ENCODE measurements around the gene MVP. TPM values are rescaled to one million over a fixed set of nuclear protein-coding genes. Genes with fewer than 3 reads are reported as not detected.
"Not testable (repeated sequence)": the region's sequence is repeated elsewhere in the genome, so short reads cannot be mapped to it uniquely, and the experiment has no call there.

Gene MVP
- total RNA-seq, 5 donors from 2014 or later (not counting 1 experiment from before 2014, with no cell fraction given) = 140 to 173 (median 158) TPM

DNA sequence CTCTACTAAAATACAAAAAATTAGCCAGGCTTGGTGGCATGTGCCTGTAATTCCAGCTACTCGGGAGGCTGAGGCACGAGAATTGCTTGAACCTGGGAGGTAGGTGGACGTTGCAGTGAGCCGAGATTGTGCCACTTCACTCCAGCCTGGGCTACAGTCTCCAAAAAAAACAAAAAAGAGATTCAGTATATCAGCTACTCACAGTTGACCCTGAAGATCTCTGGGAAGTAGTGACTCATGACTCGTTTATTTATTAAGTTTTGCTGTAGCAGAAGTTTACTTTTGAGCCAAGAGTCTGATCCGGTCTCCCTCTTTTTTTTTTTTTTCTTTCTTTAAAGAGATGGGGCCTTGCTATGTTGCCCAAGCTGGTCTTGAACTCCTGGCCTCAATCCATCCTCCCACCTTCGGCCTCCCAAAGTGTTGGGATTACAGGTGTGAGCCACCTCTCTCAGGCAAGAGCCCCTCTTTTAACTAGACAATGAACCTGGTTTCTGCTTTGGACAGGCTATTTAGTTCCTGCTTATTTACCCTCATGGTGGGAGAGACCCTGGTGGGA is 4.4 kb downstream of the MVP start:
- ATAC-seq (replicated peaks in 1 of 4) (no peak), DNase-seq (no peak)
- peaks cover 77 to 93% (median 83%) of the 10 kb centered on the region in 3 donors for H3K4me1 Mint-ChIP-seq
- H3K36me3 ChIP-seq (ENCODE audit: control insufficient read depth in 2 of 2, extremely low read depth in 1 of 2, insufficient read depth in 1 of 2, low read length in 1 of 2) = peaks cover 0 to 6% of the 10 kb centered on the region in 2 donors
- H3K27ac Mint-ChIP-seq = peak overlapping the region; percentile 96
- H3K27ac ChIP-seq (ENCODE audit: low read length) = no peak overlapping the region
- H3K36me3 Mint-ChIP-seq = peaks cover 4% of the 10 kb centered on the region
- H3K9me3 Mint-ChIP-seq = no peaks in the 10 kb centered on the region
- H3K9me3 ChIP-seq = no peaks in the 10 kb centered on the region
- no peak overlapping the region for H3K4me3 ChIP-seq (ENCODE audit: control insufficient read depth in 1 of 2, extremely low read depth in 1 of 2, low read length in 1 of 2)
- H3K4me3 Mint-ChIP-seq = peak overlapping the region; percentile 46 to 79 (median 47)
- no peaks in the 10 kb centered on the region for H3K27me3 Mint-ChIP-seq
- no peaks in the 10 kb centered on the region for H3K27me3 ChIP-seq (replicated peaks in 1 of 2; ENCODE audit: control insufficient read depth in 2 of 2, extremely low read depth in 1 of 2, insufficient read depth in 2 of 2, low read length in 1 of 2)
- peaks cover 49 to 96% of the 10 kb centered on the region in 2 experiments for H3K4me1 ChIP-seq (ENCODE audit: control insufficient read depth in 1 of 2, extremely low read depth in 1 of 2, insufficient read depth in 2 of 2, low read length in 2 of 2)
- ChIA-PET CTCF (no interaction called here), POLR2A (interaction anchor here in 1 of 2 donors (0.7 kb wide), 1 partner anchor 92 kb away, joined by 5 read pairs; no protein-coding TSS in a partner anchor)
- 100% methylated on average over 1 of the region's 7 CpGs for WGBS (ENCODE audit: insufficient coverage)

DNA sequence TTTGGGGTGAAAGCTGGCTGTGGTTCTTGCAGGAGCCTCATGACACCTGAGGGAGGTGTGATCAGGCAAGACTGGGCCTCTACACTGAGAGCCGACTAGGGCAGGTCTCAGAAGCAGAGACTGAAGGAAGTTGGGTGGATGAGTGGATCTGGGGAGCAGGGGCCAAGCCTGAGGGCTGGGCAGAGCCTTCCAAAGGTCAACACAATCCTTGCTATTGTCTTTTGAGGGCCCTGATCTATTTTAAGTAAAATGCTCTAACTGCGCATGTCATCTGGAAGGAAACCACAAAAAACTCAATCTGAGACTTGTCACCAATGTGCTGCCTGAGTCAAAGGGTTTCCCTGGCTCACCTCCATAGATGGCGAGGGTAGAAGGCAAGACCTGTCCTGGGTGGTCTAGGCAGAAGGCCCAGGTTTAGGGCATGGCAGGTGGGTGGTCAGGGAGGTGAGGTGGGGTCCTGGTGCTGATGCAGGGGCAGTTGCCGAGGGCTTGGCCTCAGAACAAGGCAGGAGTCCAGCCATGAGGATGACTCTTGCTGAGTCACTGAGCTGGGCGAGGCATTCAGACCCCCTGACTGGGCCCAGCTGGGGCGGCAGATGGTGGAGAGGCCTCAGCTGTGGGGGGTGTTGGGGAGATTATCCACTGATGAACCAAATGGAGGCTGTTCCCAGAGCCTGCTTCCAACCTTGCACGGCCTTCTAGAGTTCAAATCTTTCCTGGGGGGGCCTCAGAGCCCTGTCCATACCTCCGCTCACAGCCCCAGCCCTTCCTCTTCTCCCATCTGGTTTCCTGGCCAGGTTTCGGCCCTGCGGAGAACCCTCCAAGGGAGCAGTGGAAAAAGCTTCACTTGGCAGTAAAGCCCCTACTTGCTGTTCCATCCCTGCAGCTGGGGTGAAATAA is 5.1 kb downstream of the MVP start:
- Mint-ChIP-seq H3K4me1 (peaks cover 71 to 94% (median 85%) of the 10 kb centered on the region in 3 donors), H3K4me3 (peak overlapping the region; percentile 46 to 79 (median 47)), H3K36me3 (no peaks in the 10 kb centered on the region), H3K27me3 (no peaks in the 10 kb centered on the region), H3K27ac (peak overlapping the region; percentile 96), H3K9me3 (no peaks in the 10 kb centered on the region)
- ChIA-PET CTCF (interaction anchor here in 1 of 2 donors (0.7 to 2.3 kb wide), 2 partner anchors 8 to 23 kb away, joined by 3 to 7 read pairs; no protein-coding TSS in a partner anchor), POLR2A (no interaction called here)
- H3K4me3 ChIP-seq (ENCODE audit: control insufficient read depth in 1 of 2, extremely low read depth in 1 of 2, low read length in 1 of 2) = no peak overlapping the region
- H3K36me3 ChIP-seq (ENCODE audit: control insufficient read depth in 2 of 2, extremely low read depth in 1 of 2, insufficient read depth in 1 of 2, low read length in 1 of 2) = peaks cover 0 to 11% of the 10 kb centered on the region in 2 donors
- no peaks in the 10 kb centered on the region for H3K9me3 ChIP-seq
- peaks cover 45 to 97% of the 10 kb centered on the region in 2 experiments for H3K4me1 ChIP-seq (ENCODE audit: control insufficient read depth in 1 of 2, extremely low read depth in 1 of 2, insufficient read depth in 2 of 2, low read length in 2 of 2)
- DNase-seq = peak in 4 of 35 experiments; percentile 22 to 55 (median 30)
- ATAC-seq (replicated peaks in 1 of 4) = peak in 3 of 4 experiments; percentile 22 to 25 (median 24)
- peak overlapping the region; percentile 46 for H3K27ac ChIP-seq (ENCODE audit: low read length)
- H3K27me3 ChIP-seq (replicated peaks in 1 of 2; ENCODE audit: control insufficient read depth in 2 of 2, extremely low read depth in 1 of 2, insufficient read depth in 2 of 2, low read length in 1 of 2) = no peaks in the 10 kb centered on the region
- 53% methylated on average over 7 of the region's 10 CpGs for WGBS (ENCODE audit: insufficient coverage)

DNA sequence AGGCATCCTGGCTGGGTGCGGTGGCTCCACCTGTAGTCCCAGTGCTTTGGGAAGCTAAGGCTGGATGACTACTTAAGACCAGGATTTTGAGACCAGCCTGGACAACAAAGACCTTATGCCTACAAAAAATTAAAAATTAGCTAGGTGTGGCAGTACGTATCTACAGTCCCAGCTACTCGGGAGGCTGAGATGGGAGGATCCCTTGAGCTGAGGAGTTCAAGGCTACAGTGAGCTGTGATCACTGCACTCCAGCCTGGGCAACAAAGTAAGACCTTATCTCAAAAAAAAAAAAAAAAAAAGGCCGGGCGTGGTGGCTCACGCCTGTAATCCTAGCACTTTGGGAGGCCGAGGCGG is 6.1 kb downstream of the MVP start:
- no peaks in the 10 kb centered on the region for H3K9me3 ChIP-seq
- DNase-seq = no peak
- no peaks in the 10 kb centered on the region for H3K27me3 ChIP-seq (replicated peaks in 1 of 2; ENCODE audit: control insufficient read depth in 2 of 2, extremely low read depth in 1 of 2, insufficient read depth in 2 of 2, low read length in 1 of 2)
- H3K4me1 Mint-ChIP-seq = peaks cover 70 to 92% (median 85%) of the 10 kb centered on the region in 3 donors
- ATAC-seq (replicated peaks in 1 of 4) = no peak
- no peak overlapping the region for H3K4me3 ChIP-seq (ENCODE audit: control insufficient read depth in 1 of 2, extremely low read depth in 1 of 2, low read length in 1 of 2)
- no peaks in the 10 kb centered on the region for H3K27me3 Mint-ChIP-seq
- H3K27ac Mint-ChIP-seq = peak overlapping the region; percentile 96
- ChIA-PET POLR2A (interaction anchor here (0.6 to 1.0 kb wide), 2 partner anchors 19 to 104 kb away, joined by 3 to 10 read pairs; no protein-coding TSS in a partner anchor), CTCF (interaction anchor here (0.7 to 2.5 kb wide), 6 partner anchors 9 to 22 kb away, joined by 3 to 7 read pairs (median 6); partner anchors contain the start of gene PAGR1 (in 1 of the 2))
- H3K4me3 Mint-ChIP-seq = peak overlapping the region; percentile 68 to 79 (median 76)
- H3K9me3 Mint-ChIP-seq = no peaks in the 10 kb centered on the region
- peaks cover 42 to 94% of the 10 kb centered on the region in 2 experiments for H3K4me1 ChIP-seq (ENCODE audit: control insufficient read depth in 1 of 2, extremely low read depth in 1 of 2, insufficient read depth in 2 of 2, low read length in 2 of 2)
- H3K27ac ChIP-seq (ENCODE audit: low read length) = peak overlapping the region; percentile 46
- WGBS (ENCODE audit: insufficient coverage) = no CpG with 5 or more reads among the region's 8 CpGs
- no peaks in the 10 kb centered on the region for H3K36me3 Mint-ChIP-seq
- H3K36me3 ChIP-seq (ENCODE audit: control insufficient read depth in 2 of 2, extremely low read depth in 1 of 2, insufficient read depth in 1 of 2, low read length in 1 of 2) = peaks cover under 1 to 21% of the 10 kb centered on the region in 2 donors

DNA sequence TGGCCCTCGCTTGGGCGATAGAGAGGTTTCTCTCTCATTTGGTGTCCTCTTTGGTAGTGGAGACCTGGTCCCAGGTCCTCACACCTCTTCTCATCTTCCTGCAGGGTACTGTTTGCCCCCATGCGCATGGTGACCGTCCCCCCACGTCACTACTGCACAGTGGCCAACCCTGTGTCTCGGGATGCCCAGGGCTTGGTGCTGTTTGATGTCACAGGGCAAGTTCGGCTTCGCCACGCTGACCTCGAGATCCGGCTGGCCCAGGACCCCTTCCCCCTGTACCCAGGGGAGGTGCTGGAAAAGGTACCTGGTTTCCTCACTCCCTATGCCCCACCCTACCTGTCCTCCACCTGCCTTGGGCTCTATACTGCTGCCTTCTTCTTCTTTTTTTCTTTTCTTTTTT is 10.5 kb downstream of the MVP start:
- POLR2A ChIA-PET = no interaction called here
- H3K9me3 Mint-ChIP-seq = no peaks in the 10 kb centered on the region
- H3K9me3 ChIP-seq = no peaks in the 10 kb centered on the region
- peaks cover 37 to 54% (median 51%) of the 10 kb centered on the region in 3 donors for H3K4me1 Mint-ChIP-seq
- peak overlapping the region in 1 of 2 donors; percentile 16 for H3K27ac Mint-ChIP-seq
- 91% methylated on average over 5 of the region's 11 CpGs for WGBS (ENCODE audit: insufficient coverage)
- peaks cover 20 to 52% of the 10 kb centered on the region in 2 experiments for H3K4me1 ChIP-seq (ENCODE audit: control insufficient read depth in 1 of 2, extremely low read depth in 1 of 2, insufficient read depth in 2 of 2, low read length in 2 of 2)
- CTCF ChIA-PET = no interaction called here
- peaks cover 16% of the 10 kb centered on the region for H3K36me3 Mint-ChIP-seq
- H3K27me3 ChIP-seq (replicated peaks in 1 of 2; ENCODE audit: control insufficient read depth in 2 of 2, extremely low read depth in 1 of 2, insufficient read depth in 2 of 2, low read length in 1 of 2) = no peaks in the 10 kb centered on the region
- no peaks in the 10 kb centered on the region for H3K27me3 Mint-ChIP-seq
- DNase-seq (no peak), ATAC-seq (replicated peaks in 1 of 4) (no peak)
- peaks cover 4 to 53% of the 10 kb centered on the region in 2 donors for H3K36me3 ChIP-seq (ENCODE audit: control insufficient read depth in 2 of 2, extremely low read depth in 1 of 2, insufficient read depth in 1 of 2, low read length in 1 of 2)
- H3K4me3 Mint-ChIP-seq = no peak overlapping the region
- H3K27ac ChIP-seq (ENCODE audit: low read length) = no peak overlapping the region
- no peak overlapping the region for H3K4me3 ChIP-seq (ENCODE audit: control insufficient read depth in 1 of 2, extremely low read depth in 1 of 2, low read length in 1 of 2)

DNA sequence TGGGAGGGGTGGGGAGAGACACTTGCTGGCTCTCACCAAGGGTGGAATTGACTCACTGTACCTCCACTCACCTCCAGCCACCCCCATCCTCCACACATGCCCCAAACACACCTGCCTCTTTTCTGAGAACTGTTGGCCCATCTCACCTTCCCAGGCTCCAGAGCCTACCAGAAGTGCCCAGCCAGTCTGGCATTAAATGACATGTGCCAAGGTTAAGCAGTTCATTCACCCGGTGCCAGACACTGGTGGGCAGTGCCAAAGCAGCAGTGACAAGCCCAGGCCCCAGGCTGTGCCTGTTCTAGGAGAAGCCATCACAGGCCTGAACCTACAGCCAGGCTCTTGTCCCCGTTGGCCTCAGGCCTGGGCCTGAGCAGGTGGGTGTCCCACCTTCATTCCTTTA is 11.2 kb downstream of the MVP start:
- DNase-seq (no peak), ATAC-seq (replicated peaks in 1 of 4) (no peak)
- Mint-ChIP-seq H3K4me1 (peaks cover 30 to 48% (median 45%) of the 10 kb centered on the region in 3 donors), H3K36me3 (peaks cover 18% of the 10 kb centered on the region), H3K27ac (peak overlapping the region in 1 of 2 donors; percentile 73), H3K27me3 (no peaks in the 10 kb centered on the region), H3K9me3 (no peaks in the 10 kb centered on the region), H3K4me3 (peak overlapping the region in 1 of 3 donors; percentile 12)
- no peak overlapping the region for H3K4me3 ChIP-seq (ENCODE audit: control insufficient read depth in 1 of 2, extremely low read depth in 1 of 2, low read length in 1 of 2)
- H3K9me3 ChIP-seq = no peaks in the 10 kb centered on the region
- ChIA-PET CTCF (no interaction called here), POLR2A (no interaction called here)
- H3K27me3 ChIP-seq (replicated peaks in 1 of 2; ENCODE audit: control insufficient read depth in 2 of 2, extremely low read depth in 1 of 2, insufficient read depth in 2 of 2, low read length in 1 of 2) = no peaks in the 10 kb centered on the region
- H3K36me3 ChIP-seq (ENCODE audit: control insufficient read depth in 2 of 2, extremely low read depth in 1 of 2, insufficient read depth in 1 of 2, low read length in 1 of 2) = peaks cover 4 to 56% of the 10 kb centered on the region in 2 donors
- WGBS (ENCODE audit: insufficient coverage) = 100% methylated on average over 1 of the region's 2 CpGs
- no peak overlapping the region for H3K27ac ChIP-seq (ENCODE audit: low read length)
- H3K4me1 ChIP-seq (ENCODE audit: control insufficient read depth in 1 of 2, extremely low read depth in 1 of 2, insufficient read depth in 2 of 2, low read length in 2 of 2) = peaks cover 13 to 44% of the 10 kb centered on the region in 2 experiments

DNA sequence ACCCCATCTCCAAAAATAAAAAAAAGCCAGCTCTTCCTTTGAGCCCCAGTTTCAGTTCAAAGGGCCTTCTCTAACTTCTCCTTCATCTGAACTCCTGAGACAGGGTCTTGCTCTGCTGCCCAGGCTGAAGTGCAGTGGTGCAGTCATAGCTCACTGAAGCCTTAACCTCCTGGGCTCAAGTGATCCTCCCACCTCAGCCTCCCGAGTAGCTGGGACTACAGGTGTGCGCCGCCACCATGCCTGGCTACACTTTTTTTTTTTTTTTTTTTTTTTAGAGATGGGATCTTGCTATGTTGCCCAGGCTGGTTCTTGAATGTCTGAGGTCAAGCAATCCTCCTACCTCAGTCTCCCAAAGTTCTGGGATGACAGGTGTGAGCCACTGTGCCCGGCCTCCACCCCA is 13.0 kb downstream of the MVP start:
- H3K36me3 Mint-ChIP-seq = peaks cover 27% of the 10 kb centered on the region
- ChIA-PET POLR2A (interaction anchor here (0.6 to 0.7 kb wide), 2 partner anchors 15 to 1024 kb away, joined by 5 to 7 read pairs; no protein-coding TSS in a partner anchor), CTCF (interaction anchor here (0.6 to 0.7 kb wide), 2 partner anchors 76 to 147 kb away, joined by 3 read pairs; no protein-coding TSS in a partner anchor)
- WGBS (ENCODE audit: insufficient coverage) = no CpG with 5 or more reads among the region's 4 CpGs
- not testable (repeated sequence) for H3K9me3 ChIP-seq; H3K27me3 ChIP-seq (replicated peaks in 1 of 2; ENCODE audit: control insufficient read depth in 2 of 2, extremely low read depth in 1 of 2, insufficient read depth in 2 of 2, low read length in 1 of 2); ATAC-seq (replicated peaks in 1 of 4); H3K4me3 Mint-ChIP-seq; H3K4me3 ChIP-seq (ENCODE audit: control insufficient read depth in 1 of 2, extremely low read depth in 1 of 2, low read length in 1 of 2); H3K9me3 Mint-ChIP-seq; H3K27me3 Mint-ChIP-seq; H3K27ac ChIP-seq (ENCODE audit: low read length); DNase-seq
- H3K36me3 ChIP-seq (ENCODE audit: control insufficient read depth in 2 of 2, extremely low read depth in 1 of 2, insufficient read depth in 1 of 2, low read length in 1 of 2) = peaks cover 4 to 72% of the 10 kb centered on the region in 2 donors
- H3K4me1 ChIP-seq (ENCODE audit: control insufficient read depth in 1 of 2, extremely low read depth in 1 of 2, insufficient read depth in 2 of 2, low read length in 2 of 2) = peaks cover 7 to 28% of the 10 kb centered on the region in 2 experiments
- H3K4me1 Mint-ChIP-seq = peaks cover 14 to 31% (median 28%) of the 10 kb centered on the region in 3 donors
- H3K27ac Mint-ChIP-seq = peak overlapping the region in 1 of 2 donors; percentile 6
